Lung (tissue), 12 donors: Measurements from ENCODE around the gene GRIK2. TPM values are rescaled to one million over a fixed set of nuclear protein-coding genes. Genes with fewer than 3 reads are reported as not detected.

Experiments used
- ATAC-seq: fragments of 200-7000 bp; cut with Tn5 transposase; one replicate; pipeline ENCODE4 v1.9.1; 2020; ENCODE audit warnings: moderate number of reproducible peaks; ENCODE audit not compliant: insufficient read depth, low FRiP score
- DNase-seq, 3 donors: peaks; one replicate each; pipeline ENCODE4 v3.0.0-alpha.2; 2013 to 2017
- H3K27ac ChIP-seq, 2 donors: one replicate each; pipeline ENCODE4 v1.5.1; 2013; ENCODE audit warnings: mild to moderate bottlenecking in 2 of 2, moderate library complexity in 2 of 2, control low read depth in 1 of 2, inconsistent platforms in 1 of 2, low read depth in 1 of 2, low read length in 1 of 2
- H3K27me3 ChIP-seq, 3 donors: one replicate each; pipeline ENCODE4 v1.5.1; 2013; ENCODE audit warnings: low read length in 2 of 3; ENCODE audit not compliant: control insufficient read depth in 3 of 3, insufficient read depth in 3 of 3
- H3K36me3 ChIP-seq, 4 donors: one replicate each; pipeline ENCODE4 v1.5.1; 2013; ENCODE audit warnings: low read length in 4 of 4, mild to moderate bottlenecking in 1 of 4, moderate library complexity in 1 of 4; ENCODE audit not compliant: control insufficient read depth in 4 of 4, insufficient read depth in 4 of 4
- H3K4me1 ChIP-seq, 5 donors: one replicate each; pipeline ENCODE4 v1.5.1; 2013; ENCODE audit warnings: low read length in 5 of 5, mild to moderate bottlenecking in 2 of 5, moderate library complexity in 1 of 5; ENCODE audit not compliant: control insufficient read depth in 5 of 5, insufficient read depth in 5 of 5
- H3K4me3 ChIP-seq: one replicate; pipeline ENCODE4 v1.5.1; 2013; ENCODE audit warnings: mild to moderate bottlenecking, control low read depth, moderate library complexity
- H3K9ac ChIP-seq, 2 donors: one replicate each; pipeline ENCODE4 v1.5.1; 2013; ENCODE audit warnings: low read length in 2 of 2, control low read depth in 1 of 2; ENCODE audit not compliant: insufficient read depth in 1 of 2
- H3K9me3 ChIP-seq, 4 donors: one replicate each; pipeline ENCODE4 v1.5.1; 2013; ENCODE audit warnings: low read length in 3 of 4, mild to moderate bottlenecking in 1 of 4, moderate library complexity in 1 of 4; ENCODE audit not compliant: control insufficient read depth in 4 of 4, insufficient read depth in 3 of 4
- CTCF ChIP-seq: IDR thresholded peaks from 2 replicates; pipeline ENCODE4 v1.5.1; 2012; ENCODE audit warnings: mild to moderate bottlenecking; ENCODE audit errors: control extremely low read depth, extremely low read depth
- WGBS, 2 donors: extraction: QIAGEN DNeasy Blood & Tissue Kit; methylation state at CpG; one replicate each; pipeline ENCODE4 v1.1.7; 2013; 5-methylcytosine and 5-hydroxymethylcytosine counted together
- polyA plus RNA-seq, 2 donors: library from polyadenylated mRNA; stranded (reverse); fragments of 200-250 nt; gene quantifications; one replicate each; pipeline ENCODE4 v1.2.1, GENCODE V29; 2013
- total RNA-seq, 2 donors: library from RNA; depleted of rRNA in 1 of 2; stranded (reverse); fragments of >200 nt in 1 of 2; gene quantifications; one replicate each; pipeline ENCODE4 v1.2.1, GENCODE V29; 2014 to 2021
- donor health status: control.
- donor health status: control.
- donor health status: Bipolar disorder and iron deficiency.
- donor health status: healthy.
- donor health status: DM: yes; HTN: yes; CAD: no.

GRIK2 gene
- total and polyA plus RNA-seq, 4 donors = 0.09 to 5.1 (median 0.67) TPM

- no peak overlapping the region for H3K9ac ChIP-seq
- no peaks in the 10 kb centered on the region for H3K27me3 ChIP-seq
- no peak for TF ChIP-seq CTCF
- no peak overlapping the region for H3K27ac ChIP-seq
- ATAC-seq = no peak
- no peaks in the 10 kb centered on the region for H3K4me1 ChIP-seq
- H3K36me3 ChIP-seq = no peaks in the 10 kb centered on the region
- WGBS, 2 donors = 66 to 75% methylated on average over 1 of the region's 1 CpG
- peaks cover 0 to 2% (median 0%) of the 10 kb centered on the region in 4 donors for H3K9me3 ChIP-seq
- H3K4me3 ChIP-seq = no peak overlapping the region
- DNase-seq = no peak
Measured at GRCh38 chr6:101417900-101418299, 24.4 kb downstream of the GRIK2 start.

GRCh38 chr6:101422251-101422650 lies 28.7 kb downstream of the GRIK2 start:
- no peak overlapping the region for H3K27ac ChIP-seq
- no peaks in the 10 kb centered on the region for H3K9me3 ChIP-seq
- WGBS, 2 donors = 78 to 87% methylated on average over 1 of the region's 1 CpG
- DNase-seq = no peak
- H3K9ac ChIP-seq = no peak overlapping the region
- no peak for TF ChIP-seq CTCF
- H3K36me3 ChIP-seq = no peaks in the 10 kb centered on the region
- ATAC-seq = no peak
- H3K4me1 ChIP-seq = no peaks in the 10 kb centered on the region
- no peak overlapping the region for H3K4me3 ChIP-seq
- no peaks in the 10 kb centered on the region for H3K27me3 ChIP-seq

DNA sequence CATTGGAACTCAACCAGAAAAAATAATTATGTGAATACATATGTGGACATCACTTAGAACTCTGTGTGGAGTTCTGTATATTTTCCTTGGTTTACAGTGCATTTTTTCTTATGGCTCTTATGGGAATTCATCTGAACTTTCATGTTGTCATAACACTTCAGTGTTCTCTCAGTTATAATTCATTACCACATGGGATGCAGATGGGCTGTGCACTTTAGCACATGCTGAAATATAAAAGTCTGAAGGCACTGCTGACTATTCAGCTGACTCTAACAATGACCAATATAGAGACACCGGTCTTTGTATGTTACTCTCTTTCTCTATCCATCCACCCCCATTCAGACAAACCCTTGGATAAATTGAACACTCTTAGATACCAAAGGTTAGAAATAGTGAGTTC lies 29.3 kb downstream of the GRIK2 start:
- Histone ChIP-seq H3K4me3 (no peak overlapping the region), H3K27ac (no peak overlapping the region), H3K4me1 (no peaks in the 10 kb centered on the region), H3K36me3 (no peaks in the 10 kb centered on the region), H3K9me3 (no peaks in the 10 kb centered on the region), H3K9ac (no peak overlapping the region), H3K27me3 (no peaks in the 10 kb centered on the region)
- TF ChIP-seq CTCF = no peak
- 89 to 100% methylated on average over 1 of the region's 1 CpG for WGBS, 2 donors
- DNase-seq (no peak), ATAC-seq (no peak)

DNA sequence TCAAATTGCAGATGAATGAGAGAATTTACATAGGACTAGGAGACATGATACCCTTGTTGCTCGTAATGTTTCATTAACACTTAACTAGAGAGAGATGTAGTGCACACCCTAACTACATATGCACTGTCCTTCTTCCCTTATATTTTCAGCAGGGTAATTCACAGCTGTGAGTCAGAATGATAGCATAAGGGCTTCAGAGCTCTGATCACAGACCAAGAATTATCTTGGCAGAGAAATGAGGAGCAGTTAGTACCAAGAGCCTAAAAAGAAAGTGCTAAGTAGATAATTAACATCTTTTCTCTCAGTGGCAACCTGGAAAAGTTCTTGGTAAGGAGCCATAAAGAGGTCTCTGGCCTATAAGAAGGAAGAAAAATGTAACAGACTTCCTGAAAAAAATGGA lies 35.8 kb downstream of the GRIK2 start:
- peaks cover 0 to 2% (median 0%) of the 10 kb centered on the region in 4 donors for H3K9me3 ChIP-seq
- no peak for TF ChIP-seq CTCF
- ATAC-seq (no peak), DNase-seq (no peak)
- no peak overlapping the region for H3K9ac ChIP-seq
- H3K27me3 ChIP-seq = no peaks in the 10 kb centered on the region
- H3K4me1 ChIP-seq = peaks cover 0 to 2% (median 0%) of the 10 kb centered on the region in 5 donors
- no peaks in the 10 kb centered on the region for H3K36me3 ChIP-seq
- H3K27ac ChIP-seq = no peak overlapping the region
- WGBS, 2 donors = 68 to 86% methylated on average over 1 of the region's 1 CpG
- H3K4me3 ChIP-seq = no peak overlapping the region
